Testis (tissue), 2 donors: Measurements from ENCODE around the gene SMAGP.

Source experiments
- CTCF ChIP-seq, 3 experiments: fragments of 450-650 bp in 2 of 3; fragments of 200-600 bp in 1 of 3; sonication (generic) in 1 of 3; IDR thresholded peaks; one replicate each; pipeline ENCODE4 v1.5.1; 2016 to 2019; ENCODE audit warnings: antibody characterized with exemption in 3 of 3, mild to moderate bottlenecking in 2 of 3, moderate library complexity in 1 of 3
- POLR2A ChIP-seq: fragments of 450-650 bp; IDR thresholded peaks from one replicate; pipeline ENCODE4 v1.6.1; 2017; ENCODE audit warnings: antibody characterized with exemption, mild to moderate bottlenecking, moderate library complexity

GRCh38 chr12:51254536-51254935 is 15.7 kb downstream of the SMAGP start:
- TF ChIP-seq POLR2A, result no peak
- no peak for TF ChIP-seq CTCF (IDR thresholded peaks at IDR 0.05)
